RPMI7951 (cell line): ENCODE results near the gene PPM1L. TPM values are rescaled to one million over a fixed set of nuclear protein-coding genes. Genes with fewer than 3 reads are reported as not detected.

Experiments used
- DNase-seq: peaks from one replicate; pipeline ENCODE4 v3.0.0-alpha.2; 2012; ENCODE audit warnings: low read depth
- total RNA-seq: library from RNA; depleted of rRNA; stranded (reverse); fragments of >200 nt; shearing (Covaris generic); gene quantifications from 2 replicates; pipeline ENCODE4 v1.2.3, GENCODE V29; 2014

PPM1L gene
- total RNA-seq, 1 experiment from 2014 or later = 1.6 TPM

GRCh38 chr3:160852856-160853255 is 96.8 kb downstream of the PPM1L start:
- DNase-seq = no peak

- no peak for DNase-seq
These were observed 100.4 kb downstream of the PPM1L start for GRCh38 chr3:160856450-160856849.

GRCh38 chr3:160857476-160858119 is 101.6 kb downstream of the PPM1L start:
- no peak for DNase-seq

GRCh38 chr3:160860346-160860745 is 104.3 kb downstream of the PPM1L start:
- DNase-seq = no peak

DNA sequence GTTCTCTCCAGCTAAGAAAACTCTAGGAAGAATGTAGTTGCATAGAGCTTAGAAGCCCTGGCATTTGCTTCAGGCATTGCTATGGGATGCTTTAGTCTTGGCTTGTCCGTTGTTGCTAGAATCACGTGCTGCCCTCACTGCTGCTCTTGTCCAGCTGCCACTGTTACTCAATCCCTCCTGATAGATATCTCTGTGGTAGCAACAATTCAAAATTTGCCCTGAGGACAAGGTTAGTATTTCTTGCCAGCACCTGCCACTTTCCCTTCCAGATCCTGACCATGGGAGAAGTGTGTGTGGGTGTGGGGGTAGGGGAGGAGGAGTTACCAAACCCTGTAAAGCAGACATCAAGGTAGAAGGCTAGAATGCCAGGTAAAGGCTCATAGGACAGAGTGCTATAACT is 113.8 kb downstream of the PPM1L start:
- DNase-seq = peak; percentile 47

- DNase-seq = no peak
These were observed 114.3 kb downstream of the PPM1L start for GRCh38 chr3:160870327-160870726.

DNA sequence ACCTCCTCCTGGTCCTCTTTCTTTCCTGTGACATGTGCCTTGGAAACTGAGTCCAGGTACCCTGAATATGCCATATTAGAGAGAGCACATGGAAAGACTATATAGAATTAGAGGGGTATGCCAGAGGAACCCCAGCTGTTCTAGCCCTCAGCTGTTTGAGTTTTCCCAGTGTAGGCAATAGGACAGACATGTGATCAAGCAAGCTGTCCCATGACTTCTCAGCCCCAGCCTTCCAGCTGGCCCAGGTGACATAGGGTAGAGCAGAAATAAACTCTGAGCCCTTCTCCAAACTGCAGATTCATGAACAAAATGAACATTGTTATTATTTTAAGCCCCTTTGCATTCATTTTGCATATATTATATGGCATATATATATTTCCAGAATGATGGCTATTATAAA is 118.7 kb downstream of the PPM1L start:
- DNase-seq = no peak

DNA sequence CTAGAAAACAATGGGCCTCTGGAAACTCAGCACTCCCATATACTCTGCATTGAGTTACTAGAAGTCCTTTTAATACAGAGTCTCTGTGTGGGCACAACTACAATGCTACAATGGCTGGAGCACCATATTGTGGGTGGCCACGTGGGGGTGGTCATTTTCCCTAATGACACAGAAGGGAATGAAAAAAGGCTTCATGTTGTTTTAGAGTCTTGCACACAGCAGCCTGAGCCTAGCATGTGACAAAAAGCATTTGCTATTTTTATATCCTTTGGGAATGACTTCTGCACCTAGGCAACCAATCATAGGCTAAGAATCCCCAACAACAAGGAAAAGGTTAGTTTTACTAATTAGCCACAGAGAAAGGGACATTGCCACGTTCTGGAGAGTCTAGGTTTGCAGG is 120.6 kb downstream of the PPM1L start:
- DNase-seq = no peak

DNA sequence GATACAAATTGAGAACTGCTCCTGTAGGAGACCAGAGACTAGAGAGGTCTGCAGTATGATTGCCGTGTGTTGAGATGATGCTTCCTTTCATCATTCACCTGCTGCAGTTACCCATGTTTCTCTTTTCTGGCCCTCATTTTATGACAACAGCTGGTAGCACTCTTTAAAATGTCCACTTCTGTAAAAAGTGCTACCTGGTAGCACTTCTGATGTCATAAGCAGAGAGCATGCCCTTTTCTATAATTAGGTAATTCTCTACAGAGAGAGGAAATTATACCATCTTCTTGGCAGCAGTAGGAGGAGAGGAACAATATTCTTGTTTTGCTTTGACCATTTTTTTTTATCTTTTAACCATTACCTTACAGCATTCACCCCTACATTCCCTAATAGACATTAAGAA is 123.8 kb downstream of the PPM1L start:
- DNase-seq = no peak

GRCh38 chr3:160883373-160883772 is 127.3 kb downstream of the PPM1L start:
- DNase-seq = no peak

- DNase-seq = peak; percentile 64
These were observed 129.8 kb downstream of the PPM1L start for GRCh38 chr3:160885791-160886286.

- DNase-seq = no peak
These were observed 130.4 kb downstream of the PPM1L start for GRCh38 chr3:160886421-160886820.

DNA sequence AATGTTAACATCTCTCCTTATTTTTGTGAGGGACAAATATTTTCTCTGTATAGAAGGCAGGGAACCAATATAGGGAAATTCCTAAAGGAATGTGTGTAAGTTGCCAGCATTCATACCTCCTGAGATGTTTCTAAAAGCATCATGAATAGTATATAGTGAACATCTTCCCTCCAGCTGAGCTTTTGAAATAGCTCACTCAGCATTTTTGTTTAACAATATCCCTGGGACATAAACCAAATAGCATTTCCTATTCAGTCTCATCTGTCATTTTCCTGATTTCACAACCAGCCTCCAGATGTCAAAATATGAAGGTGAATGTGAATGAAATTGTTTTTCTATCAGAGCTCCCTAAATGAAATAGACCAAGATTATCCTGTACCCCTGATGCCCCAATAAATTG is 137.2 kb downstream of the PPM1L start:
- no peak for DNase-seq

DNA sequence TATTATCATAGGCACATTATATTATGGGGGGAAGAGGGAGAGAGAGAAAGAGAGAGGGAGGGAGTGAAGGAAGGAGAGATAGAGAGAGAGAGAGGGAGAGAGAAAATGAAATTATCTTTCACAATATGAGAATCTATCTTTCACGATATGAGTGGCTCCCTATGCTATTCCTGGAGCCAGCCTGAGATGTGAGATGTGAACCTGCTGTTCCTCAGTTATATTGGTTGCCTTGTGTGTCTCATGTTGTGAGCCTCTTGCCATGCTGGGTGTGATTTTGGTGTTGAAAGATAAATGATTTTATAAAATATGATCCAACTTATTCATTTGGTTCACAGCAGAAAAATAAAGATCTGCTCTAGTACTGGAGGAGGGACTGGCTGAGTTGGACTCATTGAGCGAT is 148.7 kb downstream of the PPM1L start:
- DNase-seq = no peak

GRCh38 chr3:160906646-160907045 is 150.6 kb downstream of the PPM1L start:
- DNase-seq = no peak

GRCh38 chr3:160909917-160910316 is 153.9 kb downstream of the PPM1L start:
- no peak for DNase-seq

- no peak for DNase-seq
These were observed 155.4 kb downstream of the PPM1L start for GRCh38 chr3:160911411-160911810.

GRCh38 chr3:160916472-160916871 is 160.4 kb downstream of the PPM1L start:
- no peak for DNase-seq

- DNase-seq = no peak
These were observed 163.9 kb downstream of the PPM1L start for GRCh38 chr3:160919942-160920341.

DNA sequence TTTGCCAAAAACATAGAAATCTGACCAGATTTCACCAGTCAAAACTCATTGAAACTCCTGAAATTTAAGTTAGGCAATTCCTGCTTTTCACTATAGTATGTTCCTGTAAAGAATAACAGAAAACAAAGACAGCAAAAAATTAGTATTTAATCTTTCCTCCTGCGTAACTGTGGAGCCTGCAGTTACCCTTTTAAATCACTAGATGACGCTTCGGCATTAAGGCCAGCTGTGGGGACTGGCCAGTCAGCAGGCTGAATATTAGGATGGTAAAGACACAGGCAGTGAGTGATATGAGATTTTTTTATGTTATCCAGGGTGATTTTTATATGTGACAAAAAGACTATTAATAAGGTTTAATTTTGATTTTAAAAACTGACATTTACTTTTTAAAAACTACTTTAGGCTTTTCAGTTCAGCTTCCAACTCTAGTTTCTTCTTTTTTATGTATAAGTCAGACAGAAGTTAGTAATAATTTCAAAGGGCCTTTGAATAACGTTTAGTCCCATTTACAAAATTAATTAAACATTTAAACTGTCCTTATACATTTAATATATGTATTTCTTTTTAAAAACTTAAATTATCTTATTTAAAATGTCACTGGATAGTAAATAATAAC is 165.1 kb downstream of the PPM1L start:
- DNase-seq = peak; percentile 38

DNA sequence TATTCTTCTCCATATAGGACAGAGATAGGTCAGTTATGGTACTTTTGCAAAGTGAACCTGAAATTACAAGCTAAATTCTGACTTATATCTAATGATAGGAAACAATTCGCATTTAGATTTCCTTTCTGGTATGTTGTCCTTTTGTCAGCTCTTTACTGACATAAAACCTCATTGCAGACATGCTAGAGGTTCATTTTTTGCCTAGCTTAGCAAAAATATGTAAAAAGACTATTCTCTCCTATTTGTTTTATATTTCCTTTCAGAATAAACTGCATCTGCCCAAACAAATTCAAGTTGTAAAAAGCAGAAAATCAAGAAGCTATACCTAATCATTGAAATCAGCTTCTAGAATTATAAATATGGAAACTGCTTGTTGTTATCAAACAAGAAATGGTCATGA is 168.7 kb downstream of the PPM1L start:
- no peak for DNase-seq

- DNase-seq = no peak
These were observed 171.6 kb downstream of the PPM1L start for GRCh38 chr3:160927620-160928019.

- no peak for DNase-seq
These were observed 172.2 kb downstream of the PPM1L start for GRCh38 chr3:160928183-160928726.
